Right atrium auricular region (tissue), 2 donors: ENCODE results near the gene PSMG4. TPM values are rescaled to one million over a fixed set of nuclear protein-coding genes. Genes with fewer than 3 reads are reported as not detected.

Source experiments
- DNase-seq: peaks from one replicate; pipeline ENCODE4 v3.0.0-alpha.2; 2019; ENCODE audit warnings: low spot score
- H3K27ac ChIP-seq, 2 donors: fragments of 200-600 bp; sonication (generic); 1 replicate in 1 of 2; 2 replicates in 1 of 2; pipeline ENCODE4 v1.5.1; 2016 to 2019
- H3K27me3 ChIP-seq, 2 donors: fragments of 200-600 bp; sonication (generic); one replicate each; pipeline versions ENCODE4 v1.5.1 to v1.6.0; 2017 to 2019
- H3K36me3 ChIP-seq: fragments of 200-600 bp; sonication (generic); one replicate; pipeline ENCODE4 v1.5.1; 2016
- H3K4me1 ChIP-seq, 2 donors: fragments of 200-600 bp; sonication (generic); one replicate each; pipeline versions ENCODE4 v1.5.1 to v1.6.0; 2017 to 2019
- H3K4me3 ChIP-seq, 2 donors: fragments of 200-600 bp; sonication (generic); 1 replicate in 1 of 2; 2 replicates in 1 of 2; pipeline ENCODE4 v1.5.1; 2017 to 2019; ENCODE audit warnings: mild to moderate bottlenecking in 1 of 2, moderate library complexity in 1 of 2
- H3K9me3 ChIP-seq, 2 donors: fragments of 200-600 bp; sonication (generic); one replicate each; pipeline ENCODE4 v1.5.1; 2019
- total RNA-seq, 2 donors: library from RNA; depleted of rRNA; stranded (reverse); fragments of >200 nt; gene quantifications; one replicate each; pipeline ENCODE4 v1.1.0, GENCODE V29; 2016
- TF ChIP-seq, protein P1 (sequence below), 2 donors: fragments of 200-600 bp; sonication (generic); IDR thresholded peaks; one replicate each; pipeline ENCODE4 v1.5.1; 2019; ENCODE audit warnings: antibody characterized with exemption in 2 of 2

The PSMG4 gene
- total RNA-seq, 2 donors from 2014 or later, result 4.4 to 10.4 TPM

DNA sequence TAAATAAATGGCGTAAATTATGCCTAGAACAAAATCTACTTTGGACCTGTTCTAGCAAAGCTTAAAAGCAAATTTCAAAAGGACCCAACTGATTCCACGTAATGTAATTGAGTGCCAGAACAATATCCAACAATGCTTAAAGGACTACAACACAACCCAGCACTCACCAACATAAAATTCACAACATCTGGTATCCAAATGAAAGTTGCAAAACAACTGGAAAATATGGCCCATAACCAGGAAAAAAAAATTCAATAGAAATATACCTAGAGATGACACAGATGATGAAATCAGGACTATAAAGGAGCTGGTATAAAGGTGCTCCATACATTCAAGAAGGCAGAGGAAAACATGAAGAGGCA is 45.4 kb upstream of the PSMG4 start:
- H3K36me3 ChIP-seq, result no peaks in the 10 kb centered on the region
- no peak for DNase-seq
- H3K27me3 ChIP-seq, result no peaks in the 10 kb centered on the region
- TF ChIP-seq, protein P1, sequence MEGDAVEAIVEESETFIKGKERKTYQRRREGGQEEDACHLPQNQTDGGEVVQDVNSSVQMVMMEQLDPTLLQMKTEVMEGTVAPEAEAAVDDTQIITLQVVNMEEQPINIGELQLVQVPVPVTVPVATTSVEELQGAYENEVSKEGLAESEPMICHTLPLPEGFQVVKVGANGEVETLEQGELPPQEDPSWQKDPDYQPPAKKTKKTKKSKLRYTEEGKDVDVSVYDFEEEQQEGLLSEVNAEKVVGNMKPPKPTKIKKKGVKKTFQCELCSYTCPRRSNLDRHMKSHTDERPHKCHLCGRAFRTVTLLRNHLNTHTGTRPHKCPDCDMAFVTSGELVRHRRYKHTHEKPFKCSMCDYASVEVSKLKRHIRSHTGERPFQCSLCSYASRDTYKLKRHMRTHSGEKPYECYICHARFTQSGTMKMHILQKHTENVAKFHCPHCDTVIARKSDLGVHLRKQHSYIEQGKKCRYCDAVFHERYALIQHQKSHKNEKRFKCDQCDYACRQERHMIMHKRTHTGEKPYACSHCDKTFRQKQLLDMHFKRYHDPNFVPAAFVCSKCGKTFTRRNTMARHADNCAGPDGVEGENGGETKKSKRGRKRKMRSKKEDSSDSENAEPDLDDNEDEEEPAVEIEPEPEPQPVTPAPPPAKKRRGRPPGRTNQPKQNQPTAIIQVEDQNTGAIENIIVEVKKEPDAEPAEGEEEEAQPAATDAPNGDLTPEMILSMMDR (IDR thresholded peaks at IDR 0.05), result no peak
- no peaks in the 10 kb centered on the region for H3K9me3 ChIP-seq
- H3K4me3 ChIP-seq, result no peak overlapping the region
- H3K4me1 ChIP-seq, result peaks cover 0 to 5% of the 10 kb centered on the region in 2 donors
- no peak overlapping the region for H3K27ac ChIP-seq

DNA sequence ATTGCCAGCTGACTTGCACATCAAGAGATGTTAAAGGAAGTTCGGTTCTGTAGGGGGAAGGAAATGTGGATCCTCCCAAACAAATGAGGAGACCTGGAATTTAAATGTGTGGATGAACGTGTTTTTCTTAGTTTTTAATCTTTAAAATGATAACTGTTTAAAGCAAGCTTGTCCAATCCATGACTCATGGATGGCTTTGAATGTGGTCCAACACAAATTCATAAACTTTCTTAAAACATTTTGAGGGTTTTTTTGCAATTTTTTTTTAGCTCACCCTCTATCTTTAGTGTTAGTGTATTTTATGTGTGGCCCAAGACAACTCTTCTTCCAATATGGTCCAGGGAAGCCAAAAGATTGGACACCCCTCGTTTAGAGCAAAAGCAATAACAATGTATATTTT is 43.8 kb upstream of the PSMG4 start:
- Histone ChIP-seq H3K27ac (no peak overlapping the region), H3K27me3 (no peaks in the 10 kb centered on the region), H3K4me1 (no peaks in the 10 kb centered on the region), H3K9me3 (no peaks in the 10 kb centered on the region), H3K36me3 (no peaks in the 10 kb centered on the region), H3K4me3 (no peak overlapping the region)
- TF ChIP-seq, protein P1 (IDR thresholded peaks at IDR 0.05), result no peak
- DNase-seq, result no peak

DNA sequence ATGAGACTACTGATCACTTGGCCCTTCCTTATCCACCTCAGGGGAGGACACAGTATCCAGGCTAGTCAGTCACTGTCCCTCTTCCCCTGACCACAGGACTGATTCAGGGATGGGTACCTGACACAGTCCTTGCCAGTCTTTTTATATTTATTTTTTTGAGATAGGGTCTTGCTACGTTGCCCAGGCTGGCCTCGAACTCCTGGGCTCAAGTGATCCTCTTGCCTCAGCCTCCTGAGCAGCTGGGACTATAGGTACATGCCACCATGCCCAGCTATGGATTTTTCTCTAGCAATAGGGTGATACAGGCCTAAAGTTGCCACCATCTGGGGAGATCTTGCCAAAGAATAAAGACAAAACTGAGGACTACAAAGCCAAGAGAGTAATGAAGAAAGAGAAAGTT is 41.5 kb upstream of the PSMG4 start:
- Histone ChIP-seq H3K4me3 (no peak overlapping the region), H3K9me3 (no peaks in the 10 kb centered on the region), H3K27ac (no peak overlapping the region), H3K27me3 (no peaks in the 10 kb centered on the region), H3K36me3 (no peaks in the 10 kb centered on the region), H3K4me1 (no peaks in the 10 kb centered on the region)
- no peak for DNase-seq
- TF ChIP-seq, protein P1 (IDR thresholded peaks at IDR 0.05), result no peak

DNA sequence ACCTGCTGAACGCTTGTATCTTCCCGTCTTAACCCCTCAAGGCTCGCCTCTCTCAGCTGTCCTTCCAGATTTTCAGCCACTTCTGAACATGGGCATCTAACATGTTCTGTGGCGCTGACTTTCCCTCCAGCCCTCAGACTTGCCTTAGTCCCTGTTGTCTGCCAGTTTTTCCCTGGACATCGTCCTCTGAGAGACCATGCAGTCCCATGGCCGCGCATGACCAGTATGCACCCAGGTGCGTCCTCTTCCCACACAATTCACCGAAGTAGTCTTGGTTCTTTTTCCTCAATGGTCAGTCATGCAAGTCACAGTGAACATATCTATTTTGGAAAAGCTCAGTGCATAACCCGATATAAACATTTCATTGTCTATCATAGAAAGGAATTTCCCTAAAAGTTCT is 40.5 kb upstream of the PSMG4 start:
- H3K27me3 ChIP-seq, result no peaks in the 10 kb centered on the region
- no peak overlapping the region for H3K4me3 ChIP-seq

DNA sequence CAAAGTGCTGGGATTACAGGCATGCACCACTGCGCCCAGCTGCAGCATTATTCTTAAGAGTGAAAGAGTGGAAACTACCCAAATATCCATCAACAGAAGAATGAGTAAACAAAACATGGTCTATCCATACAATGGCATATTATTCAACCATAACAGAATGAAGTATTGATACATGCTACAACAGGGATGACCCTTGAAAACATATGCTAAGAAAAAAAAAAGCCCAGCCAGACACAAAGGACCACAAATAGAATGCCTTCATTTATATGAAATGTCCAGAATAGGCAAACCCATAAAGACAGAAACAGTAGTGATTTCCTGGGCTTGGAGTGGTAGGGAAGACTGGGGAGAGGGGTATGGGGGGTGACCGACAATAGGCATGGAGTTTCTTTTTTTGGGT is 38.4 kb upstream of the PSMG4 start:
- Histone ChIP-seq H3K4me3 (no peak overlapping the region), H3K9me3 (no peaks in the 10 kb centered on the region), H3K27me3 (no peaks in the 10 kb centered on the region), H3K27ac (no peak overlapping the region), H3K36me3 (no peaks in the 10 kb centered on the region), H3K4me1 (no peaks in the 10 kb centered on the region)
- DNase-seq, result peak; percentile 9
- TF ChIP-seq, protein P1 (IDR thresholded peaks at IDR 0.05), result no peak

More for the DNA sequence above, 40.5 kb upstream of the PSMG4 start:
- Histone ChIP-seq H3K36me3 (no peaks in the 10 kb centered on the region), H3K27ac (no peak overlapping the region), H3K9me3 (no peaks in the 10 kb centered on the region), H3K4me1 (no peaks in the 10 kb centered on the region)
- DNase-seq, result peak; percentile 1
- TF ChIP-seq, protein P1 (IDR thresholded peaks at IDR 0.05), result no peak

DNA sequence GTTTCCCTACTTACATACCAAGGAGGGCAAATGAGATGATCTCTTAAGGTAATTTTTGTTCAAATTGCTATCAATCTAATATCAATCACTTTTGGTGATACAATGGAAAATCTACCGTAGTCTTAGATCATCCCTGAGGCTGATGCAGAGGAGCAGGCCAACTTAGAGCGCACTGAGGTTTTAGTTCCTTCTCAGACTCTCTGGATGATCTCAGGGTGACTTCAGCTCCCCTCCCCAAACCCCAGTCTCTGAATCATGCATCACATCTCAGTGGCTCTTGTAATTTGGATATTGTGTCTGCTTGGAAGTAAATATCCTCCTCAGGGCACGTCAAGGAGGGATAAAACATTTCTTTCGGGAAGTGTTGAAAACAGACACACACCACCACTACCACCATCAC is 37.2 kb upstream of the PSMG4 start:
- H3K27me3 ChIP-seq, result no peaks in the 10 kb centered on the region
- H3K4me1 ChIP-seq, result peaks cover 0 to under 1% of the 10 kb centered on the region in 2 donors
- no peaks in the 10 kb centered on the region for H3K9me3 ChIP-seq
- DNase-seq, result no peak
- H3K36me3 ChIP-seq, result no peaks in the 10 kb centered on the region
- H3K4me3 ChIP-seq, result no peak overlapping the region
- TF ChIP-seq, protein P1 (IDR thresholded peaks at IDR 0.05), result no peak
- H3K27ac ChIP-seq, result no peak overlapping the region
